Measurements from ENCODE around the gene GARIN3.

DNA sequence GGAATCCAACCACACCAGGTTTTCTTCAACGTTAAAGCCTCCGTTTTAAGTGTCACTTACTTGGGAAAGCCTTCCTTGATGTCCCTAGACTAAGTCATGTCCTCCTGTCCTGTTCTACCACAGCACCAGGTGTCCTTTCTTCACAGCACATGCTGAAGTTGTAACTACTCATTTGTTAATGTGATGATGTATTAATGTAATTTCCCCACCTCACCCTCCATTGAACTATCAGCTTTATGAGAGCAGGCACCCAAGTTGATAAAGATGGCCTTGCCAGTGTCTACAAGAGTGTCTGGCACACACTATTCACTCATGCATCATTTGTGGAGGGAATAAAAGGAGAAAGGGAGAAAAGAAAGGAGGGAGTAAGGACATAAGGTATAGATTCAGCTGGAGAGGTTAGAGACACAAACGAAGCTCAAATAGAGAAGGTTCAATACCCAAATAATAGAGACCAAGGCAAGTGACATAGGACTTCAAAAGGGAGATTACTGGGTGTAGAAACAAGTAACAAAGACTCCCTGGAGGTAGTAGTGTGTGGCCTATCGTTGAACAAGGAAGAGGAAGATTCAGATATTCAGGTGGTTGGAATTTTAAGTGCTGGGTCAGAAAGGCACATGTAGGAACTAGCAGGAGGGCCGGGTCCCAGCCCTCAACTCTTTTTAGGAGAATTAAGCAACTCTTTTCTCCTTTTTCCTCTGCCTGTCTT is 21.1 kb upstream of the GARIN3 start:
- TF ChIP-seq, protein P1, sequence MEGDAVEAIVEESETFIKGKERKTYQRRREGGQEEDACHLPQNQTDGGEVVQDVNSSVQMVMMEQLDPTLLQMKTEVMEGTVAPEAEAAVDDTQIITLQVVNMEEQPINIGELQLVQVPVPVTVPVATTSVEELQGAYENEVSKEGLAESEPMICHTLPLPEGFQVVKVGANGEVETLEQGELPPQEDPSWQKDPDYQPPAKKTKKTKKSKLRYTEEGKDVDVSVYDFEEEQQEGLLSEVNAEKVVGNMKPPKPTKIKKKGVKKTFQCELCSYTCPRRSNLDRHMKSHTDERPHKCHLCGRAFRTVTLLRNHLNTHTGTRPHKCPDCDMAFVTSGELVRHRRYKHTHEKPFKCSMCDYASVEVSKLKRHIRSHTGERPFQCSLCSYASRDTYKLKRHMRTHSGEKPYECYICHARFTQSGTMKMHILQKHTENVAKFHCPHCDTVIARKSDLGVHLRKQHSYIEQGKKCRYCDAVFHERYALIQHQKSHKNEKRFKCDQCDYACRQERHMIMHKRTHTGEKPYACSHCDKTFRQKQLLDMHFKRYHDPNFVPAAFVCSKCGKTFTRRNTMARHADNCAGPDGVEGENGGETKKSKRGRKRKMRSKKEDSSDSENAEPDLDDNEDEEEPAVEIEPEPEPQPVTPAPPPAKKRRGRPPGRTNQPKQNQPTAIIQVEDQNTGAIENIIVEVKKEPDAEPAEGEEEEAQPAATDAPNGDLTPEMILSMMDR (IDR thresholded peaks at IDR 0.05): no peak
- no peak for TF ChIP-seq POLR2AphosphoS5 (IDR thresholded peaks at IDR 0.05; ENCODE audit: low read depth, low read length)
- TF ChIP-seq TCF7L2 (IDR thresholded peaks at IDR 0.05; ENCODE audit: low read depth, low read length): no peak
